GM12864 (cell line): Measurements from ENCODE around the gene GNPTG.

Source experiments
- DNase-seq: peaks from one replicate; pipeline ENCODE4 v3.0.0-alpha.2; 2011; ENCODE audit warnings: low read depth
- H3K4me3 ChIP-seq: 2 replicates; pipeline ENCODE4 v1.5.1; 2011; ENCODE audit warnings: mild to moderate bottlenecking, low read depth, low read length, control low read depth
- TF ChIP-seq, protein P1 (sequence below): IDR thresholded peaks from 2 replicates; pipeline ENCODE4 v1.5.1; 2011; ENCODE audit warnings: low read depth, mild to moderate bottlenecking, moderate library complexity, low read length, control low read depth, inconsistent platforms; ENCODE audit errors: missing control alignments

GNPTG gene

DNA sequence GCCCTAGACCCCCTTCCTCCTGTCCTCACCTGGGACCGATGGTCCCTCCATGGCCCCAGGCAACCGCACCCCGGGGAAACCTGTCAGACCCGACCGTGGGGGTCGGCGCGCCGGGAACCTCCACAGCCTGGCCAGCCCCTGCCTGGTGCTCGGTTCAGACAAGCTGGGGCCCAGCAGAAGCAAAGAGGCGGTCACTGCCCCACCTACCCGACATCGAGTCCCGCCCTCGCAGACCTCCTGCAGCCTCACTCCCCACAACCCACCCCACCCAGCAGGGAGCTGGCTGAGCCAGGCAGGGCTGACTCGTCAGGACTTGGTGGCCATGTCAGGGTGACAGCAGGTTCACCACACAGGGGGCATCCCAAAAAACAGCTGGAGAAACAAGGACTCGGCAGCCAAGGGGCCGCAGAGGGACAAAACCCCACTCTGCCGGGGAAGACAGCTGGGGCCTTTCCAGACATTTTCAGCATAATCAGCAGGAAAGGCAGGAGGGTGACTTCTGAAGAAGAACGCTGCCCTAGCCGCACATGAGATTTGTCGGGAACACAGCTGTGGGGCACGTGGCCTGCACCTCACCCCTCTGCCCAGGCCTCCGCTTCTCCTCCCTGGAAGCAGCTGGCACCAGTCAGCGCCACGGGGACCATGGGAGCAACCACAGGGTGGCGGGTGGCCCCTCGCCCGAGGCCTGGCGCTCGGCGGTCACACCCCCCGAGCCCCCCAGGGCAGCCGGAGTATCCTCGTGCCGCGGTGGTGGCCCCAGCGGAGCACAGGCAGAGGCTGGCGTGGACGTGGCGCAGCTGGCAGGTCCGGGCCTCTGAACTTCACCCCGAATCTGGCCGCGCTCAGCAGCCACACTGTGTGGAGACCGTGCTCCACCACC lies 22.9 kb downstream of the GNPTG start:
- TF ChIP-seq, protein P1, sequence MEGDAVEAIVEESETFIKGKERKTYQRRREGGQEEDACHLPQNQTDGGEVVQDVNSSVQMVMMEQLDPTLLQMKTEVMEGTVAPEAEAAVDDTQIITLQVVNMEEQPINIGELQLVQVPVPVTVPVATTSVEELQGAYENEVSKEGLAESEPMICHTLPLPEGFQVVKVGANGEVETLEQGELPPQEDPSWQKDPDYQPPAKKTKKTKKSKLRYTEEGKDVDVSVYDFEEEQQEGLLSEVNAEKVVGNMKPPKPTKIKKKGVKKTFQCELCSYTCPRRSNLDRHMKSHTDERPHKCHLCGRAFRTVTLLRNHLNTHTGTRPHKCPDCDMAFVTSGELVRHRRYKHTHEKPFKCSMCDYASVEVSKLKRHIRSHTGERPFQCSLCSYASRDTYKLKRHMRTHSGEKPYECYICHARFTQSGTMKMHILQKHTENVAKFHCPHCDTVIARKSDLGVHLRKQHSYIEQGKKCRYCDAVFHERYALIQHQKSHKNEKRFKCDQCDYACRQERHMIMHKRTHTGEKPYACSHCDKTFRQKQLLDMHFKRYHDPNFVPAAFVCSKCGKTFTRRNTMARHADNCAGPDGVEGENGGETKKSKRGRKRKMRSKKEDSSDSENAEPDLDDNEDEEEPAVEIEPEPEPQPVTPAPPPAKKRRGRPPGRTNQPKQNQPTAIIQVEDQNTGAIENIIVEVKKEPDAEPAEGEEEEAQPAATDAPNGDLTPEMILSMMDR: no peak
- no peak overlapping the region for H3K4me3 ChIP-seq
- DNase-seq: no peak

DNA sequence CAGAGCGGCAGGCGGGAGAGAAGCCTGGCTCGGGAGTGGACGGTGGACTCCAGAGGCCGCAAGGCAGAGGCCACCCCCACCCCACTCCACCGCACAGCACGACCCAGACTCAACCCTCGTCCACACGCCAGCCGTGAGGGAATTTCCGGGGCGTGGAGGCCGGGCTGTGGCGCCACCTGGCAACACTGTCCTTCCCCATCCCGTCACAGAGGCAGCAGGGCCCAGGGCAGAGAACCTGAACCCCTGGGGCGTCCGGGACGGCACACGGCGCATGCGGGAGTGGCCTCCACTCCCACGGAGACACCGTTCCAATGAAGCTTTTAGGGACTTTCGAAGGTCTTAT lies 23.5 kb downstream of the GNPTG start:
- TF ChIP-seq, protein P1: no peak
- no peak for DNase-seq

DNA sequence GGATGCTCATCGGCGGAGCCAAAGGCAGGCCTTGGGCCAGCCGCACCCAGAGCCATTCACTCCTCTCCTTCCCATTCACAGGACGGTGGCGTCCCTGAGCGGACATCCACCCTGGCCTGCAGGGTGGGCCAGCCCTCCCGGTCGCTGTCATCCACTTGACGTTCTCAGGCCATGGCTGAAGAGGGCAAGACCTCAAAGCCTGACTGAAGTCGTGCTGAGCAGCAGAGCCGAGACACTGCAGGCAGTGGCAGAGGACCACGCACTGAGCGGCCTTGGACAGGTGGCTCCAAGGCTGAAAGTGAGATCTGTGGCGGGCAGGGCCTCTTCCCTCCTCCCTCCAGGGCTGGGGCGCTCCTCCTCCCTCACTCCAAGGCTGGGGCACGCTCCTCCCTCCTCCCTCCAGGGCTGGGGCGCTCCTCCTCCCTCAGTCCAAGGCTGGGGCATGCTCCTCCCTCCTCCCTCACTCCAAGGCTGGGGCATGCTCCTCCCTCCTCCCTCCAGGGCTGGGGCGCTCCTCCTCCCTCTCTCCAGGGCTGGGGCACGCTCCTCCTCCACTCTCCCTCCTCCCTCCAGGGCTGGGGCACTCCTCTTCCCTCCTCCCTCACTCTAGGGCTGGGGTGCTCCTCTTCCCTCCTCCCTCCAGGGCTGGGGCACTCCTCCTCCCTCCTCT lies 24.1 kb downstream of the GNPTG start:
- no peak overlapping the region for H3K4me3 ChIP-seq
- no peak for DNase-seq
- TF ChIP-seq, protein P1: no peak

More for the DNA sequence above, 23.5 kb downstream of the GNPTG start:
- H3K4me3 ChIP-seq: no peak overlapping the region

DNA sequence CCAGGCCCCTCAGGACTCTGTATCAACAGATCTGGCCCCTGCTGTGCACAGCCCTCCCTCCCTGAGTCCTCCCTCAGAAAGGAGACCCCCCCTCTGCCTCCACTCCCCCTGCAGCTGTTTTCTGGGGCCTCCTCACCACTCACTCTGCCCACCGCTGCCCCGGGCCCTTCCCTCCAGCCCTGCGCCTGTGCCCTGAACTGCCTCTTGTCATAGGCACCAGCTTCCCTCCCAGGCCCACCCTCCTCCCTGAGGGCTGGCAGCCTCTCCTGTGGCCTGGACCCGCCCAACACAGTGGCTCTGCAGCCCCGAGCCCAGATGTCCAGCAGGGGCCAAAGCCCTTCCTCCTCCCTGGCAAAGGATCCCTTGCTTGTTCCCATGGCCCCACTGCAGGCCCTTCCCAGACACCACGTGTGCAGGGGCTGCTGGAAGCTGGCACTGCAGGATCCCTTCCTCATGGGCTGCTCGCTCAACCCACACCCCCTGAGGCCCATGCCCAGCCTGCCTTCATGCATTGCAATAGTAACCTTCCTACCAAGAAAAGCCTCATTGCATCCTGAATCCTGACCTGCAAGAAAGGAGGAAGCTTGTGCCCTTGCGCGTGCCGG lies 25.8 kb downstream of the GNPTG start:
- no peak overlapping the region; the same call in 1 of the 2 replicates for H3K4me3 ChIP-seq
- no peak for DNase-seq
- TF ChIP-seq, protein P1: no peak

DNA sequence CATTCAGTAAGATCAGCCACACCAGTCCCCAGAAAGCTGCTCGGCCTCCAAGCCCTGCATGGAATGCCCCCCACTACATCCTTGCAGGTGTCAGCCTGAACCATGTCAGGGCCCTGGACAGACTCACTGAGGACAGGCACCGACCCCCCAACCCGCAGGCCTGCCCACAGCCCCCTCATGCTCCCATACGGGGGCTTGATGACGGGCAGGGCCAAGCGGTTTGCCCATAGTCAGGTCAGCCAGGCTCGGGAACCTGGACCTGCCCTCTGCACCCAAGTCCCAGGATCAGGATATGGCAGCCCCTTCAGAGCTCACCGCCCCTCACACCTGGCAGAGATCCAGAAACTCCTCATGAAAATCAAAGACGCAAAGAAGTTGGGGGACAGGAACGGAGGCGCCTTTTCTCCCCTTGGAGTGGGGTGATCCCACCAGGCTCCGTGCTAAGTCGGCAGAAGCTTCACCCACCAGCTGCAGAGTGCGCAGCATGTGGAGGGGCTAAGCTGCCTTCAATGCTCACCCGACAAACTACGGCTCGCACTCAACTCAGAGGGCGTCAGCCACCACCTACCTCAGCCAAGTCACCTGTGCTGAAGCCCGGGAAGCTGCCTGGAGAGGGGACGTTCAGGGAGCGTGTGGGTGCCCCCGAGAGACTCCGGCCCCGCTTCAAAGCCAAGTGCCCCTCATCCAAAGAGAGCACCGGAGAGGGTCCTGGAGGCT lies 26.5 kb downstream of the GNPTG start:
- DNase-seq: no peak
- peak overlapping the region; percentile 62 for H3K4me3 ChIP-seq
- TF ChIP-seq, protein P1: no peak

DNA sequence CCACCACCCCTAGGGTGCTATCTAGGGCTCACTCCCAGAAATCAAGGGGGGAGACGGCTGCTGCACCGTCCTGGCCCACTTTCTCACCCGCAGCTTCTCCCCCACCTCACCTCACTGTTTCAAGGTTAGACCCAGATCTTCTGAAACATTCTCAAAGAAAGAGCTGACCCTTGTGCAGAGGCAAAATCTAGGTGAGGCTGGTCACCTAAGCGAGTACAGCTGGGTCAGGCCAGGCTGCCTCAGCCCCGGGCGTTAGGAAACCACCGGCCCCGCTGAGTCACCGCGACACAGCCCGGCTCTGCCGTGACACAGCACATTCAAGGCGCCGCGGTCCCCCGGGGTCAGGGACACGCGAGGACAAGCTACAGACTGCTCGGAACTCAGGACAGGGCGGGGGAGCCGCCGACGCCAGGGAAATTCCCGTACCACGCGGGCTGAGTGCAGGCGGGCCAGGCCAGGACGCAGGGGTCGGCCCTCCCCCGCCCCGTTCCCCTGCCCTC lies 27.1 kb downstream of the GNPTG start:
- TF ChIP-seq, protein P1: no peak
- no peak for DNase-seq
- H3K4me3 ChIP-seq: peak overlapping the region; percentile 62
